SJSA1 (cell line): ENCODE data around the gene JMJD8. TPM values are rescaled to one million over a fixed set of nuclear protein-coding genes. Genes with fewer than 3 reads are reported as not detected.

Experiments used
- DNase-seq, 2 experiments: peaks; one replicate each; pipeline ENCODE4 v3.0.0-alpha.2; 2015 to 2020; ENCODE audit warnings: low spot score in 2 of 2, low read depth in 1 of 2
- H3K27ac ChIP-seq: fragments of 250-450 bp; sonication (Bioruptor Pico); 2 replicates; pipeline ENCODE4 v1.5.1; 2020; ENCODE audit warnings: mild to moderate bottlenecking, moderate library complexity
- H3K27me3 ChIP-seq: fragments of 250-450 bp; sonication (Bioruptor Pico); replicated peaks from 2 replicates; pipeline ENCODE4 v1.5.1; 2020; ENCODE audit warnings: mild to moderate bottlenecking, moderate library complexity
- H3K36me3 ChIP-seq: fragments of 250-450 bp; sonication (Bioruptor Pico); 2 replicates; pipeline ENCODE4 v1.5.1; 2020; ENCODE audit warnings: mild to moderate bottlenecking
- H3K4me1 ChIP-seq: fragments of 250-450 bp; sonication (Bioruptor Pico); replicated peaks from 2 replicates; pipeline ENCODE4 v1.6.1; 2021; ENCODE audit warnings: mild to moderate bottlenecking
- H3K4me3 ChIP-seq: fragments of 250-450 bp; sonication (Bioruptor Pico); 2 replicates; pipeline ENCODE4 v1.5.1; 2020; ENCODE audit warnings: mild to moderate bottlenecking
- H3K9me3 ChIP-seq: fragments of 250-450 bp; sonication (Bioruptor Pico); replicated peaks from 2 replicates; pipeline ENCODE4 v1.5.1; 2020; ENCODE audit warnings: mild to moderate bottlenecking
- total RNA-seq: library from RNA; depleted of rRNA; stranded (reverse); fragments of >200 nt; shearing (Covaris generic); gene quantifications from 2 replicates; pipeline ENCODE4 v1.2.3, GENCODE V29; 2014

Gene JMJD8
- total RNA-seq, 1 experiment from 2014 or later = 25.7 TPM

GRCh38 chr16:676913-677312 is 7.2 kb downstream of the JMJD8 start:
- Histone ChIP-seq H3K27me3 (no peaks in the 10 kb centered on the region), H3K4me1 (peaks cover 27% of the 10 kb centered on the region), H3K27ac (no peak overlapping the region), H3K9me3 (peaks cover 5% of the 10 kb centered on the region), H3K36me3 (peaks cover 43% of the 10 kb centered on the region), H3K4me3 (no peak overlapping the region)
- DNase-seq = no peak

DNA sequence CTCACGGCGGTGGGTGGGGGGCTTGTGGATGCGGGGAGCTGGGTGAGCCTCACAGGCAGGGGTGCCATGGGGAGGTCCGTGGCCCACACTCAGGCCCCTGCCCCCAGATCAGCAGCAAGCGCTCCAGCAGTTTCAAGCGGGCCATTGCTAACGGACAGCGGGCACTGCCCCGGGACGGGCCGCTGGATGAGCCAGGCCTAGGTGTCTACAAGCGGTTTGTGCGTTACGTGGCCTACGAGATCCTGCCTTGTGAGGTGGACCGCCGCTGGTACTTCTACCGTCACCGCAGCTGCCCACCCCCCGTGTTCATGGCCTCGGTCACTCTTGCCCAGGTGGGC is 7.6 kb downstream of the JMJD8 start:
- no peak for DNase-seq

GRCh38 chr16:675884-676564 is 8.1 kb downstream of the JMJD8 start:
- DNase-seq = no peak
- H3K4me3 ChIP-seq = no peak overlapping the region
- no peak overlapping the region for H3K27ac ChIP-seq
- peaks cover 5% of the 10 kb centered on the region for H3K9me3 ChIP-seq
- peaks cover 43% of the 10 kb centered on the region for H3K36me3 ChIP-seq
- peaks cover 19% of the 10 kb centered on the region for H3K4me1 ChIP-seq
- no peaks in the 10 kb centered on the region for H3K27me3 ChIP-seq

More for the DNA sequence above, 7.6 kb downstream of the JMJD8 start:
- Histone ChIP-seq H3K4me1 (peaks cover 24% of the 10 kb centered on the region), H3K9me3 (peaks cover 5% of the 10 kb centered on the region), H3K27me3 (no peaks in the 10 kb centered on the region), H3K36me3 (peaks cover 43% of the 10 kb centered on the region), H3K27ac (no peak overlapping the region), H3K4me3 (no peak overlapping the region)

DNA sequence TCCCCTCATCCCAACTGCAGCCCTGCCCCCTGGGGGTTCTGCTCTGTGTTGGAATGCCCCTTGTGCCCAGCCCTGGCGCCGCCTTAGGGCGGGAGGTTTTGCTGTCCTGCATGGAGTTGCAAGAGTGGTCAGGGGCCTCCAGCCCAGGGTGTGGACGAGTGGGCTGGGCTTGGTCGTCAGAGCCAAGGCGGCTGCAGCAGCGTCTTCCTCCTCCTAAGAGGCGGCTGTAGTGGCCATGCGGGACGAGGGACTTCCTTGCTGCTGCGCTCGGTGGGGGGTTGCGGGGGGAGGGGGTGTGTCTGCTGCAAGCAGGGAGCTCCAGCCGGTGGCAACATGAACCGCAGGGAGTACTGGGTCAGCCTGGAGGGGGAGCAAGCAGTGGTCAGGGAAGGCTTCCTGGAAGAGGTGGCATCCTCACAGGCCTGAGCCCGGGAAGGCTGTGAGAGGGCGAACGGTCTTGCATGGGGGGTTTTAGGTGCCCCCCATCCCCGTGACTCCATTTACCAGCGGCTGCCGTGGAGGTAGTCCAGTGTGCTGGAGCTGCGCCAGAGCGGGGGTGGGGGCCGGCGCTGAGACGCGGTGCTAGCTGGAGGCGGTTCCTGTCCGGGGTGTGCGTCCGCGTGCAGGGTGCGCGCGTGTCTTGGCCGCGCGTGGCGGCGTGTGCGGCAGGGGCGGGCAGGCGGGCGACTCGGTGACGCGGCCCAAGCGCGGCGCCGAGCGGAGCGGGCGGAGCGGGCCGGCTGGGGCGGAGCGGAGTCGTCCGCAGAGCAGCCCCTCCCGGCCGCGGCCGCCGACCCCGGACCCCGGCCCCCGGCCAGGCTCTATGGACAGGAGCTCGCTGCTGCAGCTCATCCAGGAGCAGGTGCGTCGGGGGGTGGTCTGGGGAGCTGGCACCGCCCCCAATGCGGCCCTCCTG is 8.9 kb downstream of the JMJD8 start, which contains the start of gene RHBDL1:
Gene RHBDL1, plus strand, starts transcription at position 704 of the 916 bp plus-strand sequence. Its CDS starts 120 bp downstream, at position 824.
- Histone ChIP-seq H3K27me3 (no peaks in the 10 kb centered on the region), H3K4me1 (peaks cover 14% of the 10 kb centered on the region), H3K4me3 (no peak within 1 kb of the TSS), H3K9me3 (peaks cover 3% of the 10 kb centered on the region), H3K36me3 (peaks cover 44% of the 10 kb centered on the region), H3K27ac (no peak within 1 kb of the TSS)
- DNase-seq = no peak

- H3K9me3 ChIP-seq = no peaks in the 10 kb centered on the region
Observed at GRCh38 chr16:674214-674881, 9.8 kb downstream of the JMJD8 start.

DNA sequence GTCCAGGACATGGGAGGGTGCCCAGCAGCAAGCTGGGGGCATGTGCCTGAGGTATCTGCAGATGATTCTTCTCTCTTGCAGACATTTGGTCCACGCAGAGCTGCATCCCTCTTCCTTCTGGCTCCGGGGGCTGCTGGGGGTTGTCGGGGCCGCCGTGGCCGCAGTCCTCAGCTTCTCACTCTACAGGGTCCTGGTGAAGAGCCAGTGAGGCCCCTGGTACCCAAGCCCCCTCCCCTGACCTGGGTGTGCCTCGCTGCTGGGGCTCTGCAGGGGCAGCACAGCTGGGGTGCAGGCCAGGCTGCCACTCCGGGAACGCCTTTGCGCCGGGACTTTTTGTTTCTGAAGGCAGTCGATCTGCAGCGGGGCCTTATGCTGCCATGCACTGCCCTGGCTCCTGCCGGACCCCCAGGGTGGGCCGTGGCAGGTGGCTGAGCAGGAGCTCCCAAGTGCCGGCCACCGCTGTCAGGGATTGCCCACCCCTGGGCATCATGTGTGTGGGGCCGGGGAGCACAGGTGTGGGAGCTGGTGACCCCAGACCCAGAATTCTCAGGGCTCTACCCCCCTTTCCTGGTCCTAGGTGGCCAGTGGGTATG is 10.6 kb downstream of the JMJD8 start:
- no peak for DNase-seq
- Histone ChIP-seq H3K27ac (no peak overlapping the region), H3K9me3 (no peaks in the 10 kb centered on the region), H3K4me1 (peaks cover 13% of the 10 kb centered on the region), H3K27me3 (no peaks in the 10 kb centered on the region), H3K36me3 (peaks cover 58% of the 10 kb centered on the region), H3K4me3 (no peak overlapping the region)

More at GRCh38 chr16:674214-674881, 9.8 kb downstream of the JMJD8 start:
- H3K27ac ChIP-seq = no peak overlapping the region
- H3K27me3 ChIP-seq = no peaks in the 10 kb centered on the region
- no peak for DNase-seq
- no peak overlapping the region for H3K4me3 ChIP-seq
- H3K36me3 ChIP-seq = peaks cover 50% of the 10 kb centered on the region
- H3K4me1 ChIP-seq = peaks cover 9% of the 10 kb centered on the region

DNA sequence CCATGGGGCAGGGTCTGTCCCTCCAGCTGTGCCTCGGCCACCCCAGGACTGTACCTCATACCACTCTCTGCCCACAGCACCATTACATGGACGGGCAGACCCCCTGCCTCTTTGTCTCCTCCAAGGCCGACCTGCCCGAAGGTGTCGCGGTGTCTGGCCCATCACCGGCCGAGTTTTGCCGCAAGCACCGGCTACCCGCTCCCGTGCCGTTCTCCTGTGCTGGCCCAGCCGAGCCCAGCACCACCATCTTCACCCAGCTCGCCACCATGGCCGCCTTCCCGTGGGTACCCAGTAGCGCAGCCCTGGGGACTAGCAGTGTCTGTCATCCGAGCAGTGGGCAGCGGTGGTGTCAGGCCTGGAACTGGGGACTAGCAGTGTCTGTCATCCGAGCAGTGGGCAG is 11.3 kb downstream of the JMJD8 start:
- no peak overlapping the region for H3K27ac ChIP-seq
- no peak for DNase-seq
- no peak overlapping the region for H3K4me3 ChIP-seq
- H3K27me3 ChIP-seq = no peaks in the 10 kb centered on the region
- no peaks in the 10 kb centered on the region for H3K9me3 ChIP-seq
- peaks cover 64% of the 10 kb centered on the region for H3K36me3 ChIP-seq
- H3K4me1 ChIP-seq = peaks cover 13% of the 10 kb centered on the region

DNA sequence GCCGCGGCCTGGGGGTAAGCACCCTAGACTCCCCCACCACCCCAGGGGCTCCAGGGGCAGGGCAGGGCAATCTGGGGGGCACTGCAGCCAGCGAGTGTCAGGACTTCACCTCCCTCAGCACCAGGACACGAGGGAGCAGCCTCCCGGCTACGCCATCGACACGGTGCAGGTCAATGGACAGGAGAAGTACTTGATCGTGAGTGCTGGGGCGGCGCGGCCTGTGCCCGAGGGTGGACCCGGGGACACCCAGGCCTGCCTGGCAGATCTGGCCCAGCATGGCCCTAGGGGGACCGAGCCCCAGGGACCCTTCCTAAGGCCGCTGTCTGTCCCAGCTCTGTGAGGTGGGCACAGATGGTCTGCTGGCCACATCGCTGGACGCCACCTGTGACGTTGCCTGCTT is 11.8 kb downstream of the JMJD8 start:
- Histone ChIP-seq H3K4me3 (no peak overlapping the region), H3K9me3 (no peaks in the 10 kb centered on the region), H3K36me3 (peaks cover 66% of the 10 kb centered on the region), H3K27me3 (no peaks in the 10 kb centered on the region), H3K27ac (no peak overlapping the region), H3K4me1 (peaks cover 13% of the 10 kb centered on the region)
- no peak for DNase-seq

DNA sequence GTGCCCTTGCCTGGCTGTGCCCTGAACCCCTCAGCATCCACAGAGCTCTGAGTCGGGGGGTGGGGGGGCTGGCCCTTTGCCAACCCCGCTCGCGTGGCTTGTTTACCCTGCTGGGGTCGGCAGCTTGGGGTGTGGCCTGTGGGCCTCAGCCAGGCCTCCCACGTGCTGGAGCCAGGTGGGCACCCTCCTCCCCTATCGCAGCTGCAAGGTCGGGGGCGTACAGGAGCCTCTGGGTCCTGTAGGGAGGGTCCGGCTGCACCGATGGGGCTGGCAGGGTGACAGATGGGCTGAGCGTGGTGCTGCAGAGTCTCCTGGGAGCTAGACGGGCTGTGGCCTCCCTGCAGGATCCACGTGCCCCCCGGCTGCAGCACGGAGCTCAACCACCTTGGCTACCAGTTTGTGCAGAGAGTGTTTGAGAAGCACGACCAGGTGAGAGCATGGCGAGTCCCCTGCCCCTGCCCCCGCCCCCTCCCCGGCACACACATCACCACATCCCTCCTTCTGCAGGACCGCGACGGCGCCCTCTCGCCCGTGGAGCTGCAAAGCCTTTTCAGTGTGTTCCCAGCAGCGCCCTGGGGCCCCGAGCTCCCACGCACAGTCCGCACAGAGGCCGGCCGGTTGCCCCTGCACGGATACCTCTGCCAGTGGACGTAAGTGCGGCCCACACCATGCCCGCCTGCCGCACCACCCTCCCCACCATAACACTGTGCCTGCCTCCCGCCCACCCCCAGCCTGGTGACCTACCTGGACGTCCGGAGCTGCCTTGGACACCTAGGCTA is 12.6 kb downstream of the JMJD8 start:
- DNase-seq = no peak
- H3K9me3 ChIP-seq = no peaks in the 10 kb centered on the region
- no peaks in the 10 kb centered on the region for H3K27me3 ChIP-seq
- peaks cover 13% of the 10 kb centered on the region for H3K4me1 ChIP-seq
- H3K27ac ChIP-seq = no peak overlapping the region
- H3K4me3 ChIP-seq = no peak overlapping the region
- peaks cover 70% of the 10 kb centered on the region for H3K36me3 ChIP-seq

DNA sequence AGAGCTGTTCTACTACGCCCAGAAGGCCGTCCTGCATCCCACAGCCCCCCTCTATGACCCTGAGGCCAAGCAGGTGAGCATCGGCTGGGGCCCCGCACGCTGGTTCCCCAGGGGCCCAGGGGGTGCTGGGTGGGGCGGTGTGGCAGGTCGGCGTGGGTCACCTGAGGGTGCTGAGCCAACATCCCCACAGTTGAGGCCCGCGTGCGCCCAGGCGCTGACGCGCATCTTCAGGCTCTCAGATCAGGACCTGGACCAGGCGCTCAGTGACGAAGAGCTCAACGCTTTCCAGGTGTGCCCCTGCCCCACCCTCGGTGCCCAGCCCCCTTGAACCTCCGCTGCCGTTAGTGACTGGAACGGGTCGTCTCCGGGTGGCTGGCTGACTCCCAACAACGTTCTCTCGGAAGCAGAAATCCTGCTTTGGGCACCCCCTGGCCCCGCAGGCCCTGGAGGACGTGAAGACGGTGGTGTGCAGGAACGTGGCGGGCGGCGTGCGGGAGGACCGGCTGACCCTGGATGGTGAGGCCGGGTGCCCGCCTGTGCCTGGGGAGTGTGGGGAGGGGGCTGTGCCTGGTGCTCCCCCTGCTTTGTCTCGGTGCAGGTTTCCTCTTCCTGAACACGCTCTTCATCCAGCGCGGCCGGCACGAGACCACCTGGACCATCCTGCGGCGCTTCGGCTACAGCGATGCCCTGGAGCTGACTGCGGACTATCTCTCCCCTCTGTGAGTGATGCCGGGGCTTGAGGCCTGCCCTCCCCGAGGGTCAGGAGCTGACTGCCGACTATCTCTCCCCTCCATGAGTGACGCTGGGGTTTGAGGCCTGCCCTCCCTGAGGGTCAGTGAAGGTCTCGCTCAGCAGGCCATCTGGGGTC is 13.4 kb downstream of the JMJD8 start:
- Histone ChIP-seq H3K4me3 (no peak overlapping the region), H3K36me3 (peaks cover 72% of the 10 kb centered on the region), H3K27me3 (no peaks in the 10 kb centered on the region), H3K9me3 (no peaks in the 10 kb centered on the region), H3K27ac (no peak overlapping the region), H3K4me1 (peaks cover 13% of the 10 kb centered on the region)
- no peak for DNase-seq

DNA sequence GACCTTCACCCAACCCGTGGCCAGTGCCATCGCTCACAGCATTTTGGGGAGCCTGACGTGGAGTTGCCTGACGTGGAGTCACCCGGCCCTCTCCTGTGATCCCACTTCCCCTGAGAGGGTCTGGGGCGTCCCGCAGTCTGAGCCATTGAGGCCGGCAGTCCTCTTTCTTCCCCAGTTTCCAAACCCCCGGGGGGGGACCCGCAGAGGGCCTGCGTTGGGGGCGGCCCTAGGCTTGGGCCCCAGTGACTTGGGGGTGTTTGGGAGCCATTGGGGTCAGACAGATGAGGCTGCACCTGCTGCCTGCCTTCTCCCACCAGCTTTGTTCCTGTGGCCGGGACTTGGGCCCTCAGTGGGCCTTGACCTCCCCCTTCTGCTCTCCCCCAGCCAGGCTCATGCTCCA is 14.5 kb downstream of the JMJD8 start:
- Histone ChIP-seq H3K36me3 (peaks cover 72% of the 10 kb centered on the region), H3K4me3 (peak overlapping the region; percentile 80; the same call in 1 of the 2 replicates), H3K27me3 (no peaks in the 10 kb centered on the region), H3K27ac (no peak overlapping the region), H3K4me1 (peaks cover 10% of the 10 kb centered on the region), H3K9me3 (no peaks in the 10 kb centered on the region)
- no peak for DNase-seq

DNA sequence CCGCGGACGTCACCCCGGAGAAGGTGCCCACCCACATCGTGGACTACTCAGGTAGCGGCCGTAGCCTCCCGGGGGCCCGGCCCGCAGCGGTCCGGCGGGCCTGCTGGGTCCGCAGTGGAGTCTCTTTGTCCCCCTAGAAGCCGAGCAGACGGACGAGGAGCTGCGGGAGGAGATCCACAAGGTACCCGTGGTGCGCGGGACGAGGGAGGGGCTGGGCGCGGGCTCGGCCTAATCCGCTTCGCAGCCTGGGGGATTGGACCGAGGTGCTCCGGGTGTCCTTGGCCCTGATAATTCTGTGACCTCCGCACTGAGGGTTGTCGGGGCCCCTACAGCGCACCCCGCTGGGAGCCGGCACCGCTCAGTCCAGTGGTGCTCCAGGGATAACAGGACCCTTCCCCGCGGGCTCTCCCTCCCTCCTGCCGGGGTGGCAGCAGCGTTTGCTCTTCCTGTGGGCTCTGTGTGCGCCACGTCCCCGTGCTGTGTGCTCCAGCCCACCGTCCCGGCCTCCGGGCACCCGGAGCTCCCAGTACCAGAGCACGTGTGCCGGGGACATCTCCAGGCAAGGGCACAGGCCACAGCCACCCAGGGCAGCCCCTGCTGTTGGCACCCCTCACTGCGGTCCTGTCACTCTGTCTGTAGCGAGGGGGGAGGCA is 15.5 kb downstream of the JMJD8 start:
- Histone ChIP-seq H3K4me3 (peak overlapping the region; percentile 80), H3K27ac (peak overlapping the region; percentile 23; the same call in 1 of the 2 replicates), H3K9me3 (no peaks in the 10 kb centered on the region), H3K36me3 (peaks cover 65% of the 10 kb centered on the region), H3K4me1 (peaks cover 10% of the 10 kb centered on the region), H3K27me3 (no peaks in the 10 kb centered on the region)
- DNase-seq = peak in 1 of 2 experiments; percentile 26
